Measurements from ENCODE around the gene DSCAML1. TPM values are rescaled to one million over a fixed set of nuclear protein-coding genes. Genes with fewer than 3 reads are reported as not detected.

Gene DSCAML1
- total RNA-seq, 1 experiment from 2014 or later, result 0.15 TPM

- Histone ChIP-seq H3K27ac (ENCODE audit: insufficient read length, low read depth, low read length) (no peak overlapping the region), H3K14ac (ENCODE audit: insufficient read depth, low read length) (no peak overlapping the region), H2BK20ac (ENCODE audit: low read depth, low read length, poor library complexity, severe bottlenecking) (no peak overlapping the region), H3K27me3 (ENCODE audit: insufficient read depth, low read length) (no peaks in the 10 kb centered on the region), H3T11ph (ENCODE audit: low read length) (no peak overlapping the region), H2BK120ac (ENCODE audit: low read depth, low read length, poor library complexity, severe bottlenecking) (no peak overlapping the region), H2AFZ (ENCODE audit: low read length) (no peak overlapping the region), H3K79me1 (ENCODE audit: insufficient read depth, low read depth, low read length, poor library complexity, severe bottlenecking) (no peaks in the 10 kb centered on the region), H4K5ac (ENCODE audit: insufficient read length, low read depth, low read length) (no peak overlapping the region), H2AK5ac (ENCODE audit: insufficient read length, low read length) (no peak overlapping the region), H2BK12ac (ENCODE audit: insufficient read length, low read depth, low read length) (no peak overlapping the region), H3K79me2 (ENCODE audit: insufficient read depth, low read length) (no peaks in the 10 kb centered on the region), H3K4me1 (ENCODE audit: insufficient read depth, low read length) (no peaks in the 10 kb centered on the region), H3K18ac (ENCODE audit: insufficient read length, low read depth, low read length) (no peak overlapping the region), H4K20me1 (ENCODE audit: control insufficient read depth, insufficient read depth, insufficient read length) (peaks cover 2% of the 10 kb centered on the region), H4K91ac (ENCODE audit: insufficient read length, low read depth, low read length) (no peak overlapping the region), H2BK15ac (ENCODE audit: low read depth, low read length) (no peak overlapping the region), H3K23ac (ENCODE audit: insufficient read length, low read depth, low read length) (no peak overlapping the region), H3K9ac (ENCODE audit: extremely low read depth, insufficient read length, low read length) (no peak overlapping the region), H3K9me3 (ENCODE audit: control insufficient read depth, low read depth, low read length) (no peaks in the 10 kb centered on the region), H3K4me2 (ENCODE audit: insufficient read depth, insufficient read length, low read length) (no peak overlapping the region), H4K8ac (replicated peaks; ENCODE audit: insufficient read length, low read depth, low read length) (no peak overlapping the region), H3K56ac (ENCODE audit: insufficient read length, low read depth, low read length) (no peak overlapping the region), H2BK5ac (ENCODE audit: insufficient read length, low read length) (no peak overlapping the region), H3K4ac (ENCODE audit: low read depth, low read length) (no peak overlapping the region), H3K23me2 (ENCODE audit: insufficient read length, low read depth, low read length, poor library complexity, severe bottlenecking) (no peaks in the 10 kb centered on the region)
- no CpG with 5 or more reads among the region's 5 CpGs for WGBS (ENCODE audit: extremely low coverage, insufficient read length, low lambda C conversion rate)
- H3K9me3 Mint-ChIP-seq, result no peaks in the 10 kb centered on the region
- no peak for DNase-seq
- peaks cover 15 to 20% of the 10 kb centered on the region in 2 experiments for H3K4me1 Mint-ChIP-seq
- no peak overlapping the region for H3K4me3 Mint-ChIP-seq
- H3K27ac Mint-ChIP-seq, result no peak overlapping the region
- no peak for TF ChIP-seq CTCF (conservative IDR thresholded peaks at IDR 0.05)
- H3K36me3 Mint-ChIP-seq (ENCODE audit: insufficient read depth in 1 of 3, low read depth in 3 of 3), result no peaks in the 10 kb centered on the region; a peak in 1 of 7 replicates
- H3K27me3 Mint-ChIP-seq (ENCODE audit: low read depth), result peaks cover 9% of the 10 kb centered on the region
Observed at GRCh38 chr11:117467770-117468169, 329.2 kb downstream of the DSCAML1 start.

Measured in H9 (cell line).